B cell (primary cell): ENCODE measurements around the gene C9orf72.

Source experiments
- EZH2 ChIP-seq: IDR thresholded peaks from 2 replicates; pipeline ENCODE4 v1.6.1; 2012; ENCODE audit warnings: borderline replicate concordance, low read depth, mild to moderate bottlenecking, moderate library complexity, low read length; ENCODE audit not compliant: insufficient read depth, poor library complexity, severe bottlenecking
- TF ChIP-seq, protein P1 (sequence below): fragments of 200-600 bp; IDR thresholded peaks from one replicate; pipeline ENCODE4 v1.8.0; 2022; ENCODE audit warnings: antibody characterized with exemption, mild to moderate bottlenecking

- TF ChIP-seq, protein P1, sequence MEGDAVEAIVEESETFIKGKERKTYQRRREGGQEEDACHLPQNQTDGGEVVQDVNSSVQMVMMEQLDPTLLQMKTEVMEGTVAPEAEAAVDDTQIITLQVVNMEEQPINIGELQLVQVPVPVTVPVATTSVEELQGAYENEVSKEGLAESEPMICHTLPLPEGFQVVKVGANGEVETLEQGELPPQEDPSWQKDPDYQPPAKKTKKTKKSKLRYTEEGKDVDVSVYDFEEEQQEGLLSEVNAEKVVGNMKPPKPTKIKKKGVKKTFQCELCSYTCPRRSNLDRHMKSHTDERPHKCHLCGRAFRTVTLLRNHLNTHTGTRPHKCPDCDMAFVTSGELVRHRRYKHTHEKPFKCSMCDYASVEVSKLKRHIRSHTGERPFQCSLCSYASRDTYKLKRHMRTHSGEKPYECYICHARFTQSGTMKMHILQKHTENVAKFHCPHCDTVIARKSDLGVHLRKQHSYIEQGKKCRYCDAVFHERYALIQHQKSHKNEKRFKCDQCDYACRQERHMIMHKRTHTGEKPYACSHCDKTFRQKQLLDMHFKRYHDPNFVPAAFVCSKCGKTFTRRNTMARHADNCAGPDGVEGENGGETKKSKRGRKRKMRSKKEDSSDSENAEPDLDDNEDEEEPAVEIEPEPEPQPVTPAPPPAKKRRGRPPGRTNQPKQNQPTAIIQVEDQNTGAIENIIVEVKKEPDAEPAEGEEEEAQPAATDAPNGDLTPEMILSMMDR: no peak
- no peak for TF ChIP-seq EZH2
Measured at GRCh38 chr9:27572061-27572460, 1.2 kb downstream of the C9orf72 start.
